ENCODE measurements around the gene WFDC11.

DNA sequence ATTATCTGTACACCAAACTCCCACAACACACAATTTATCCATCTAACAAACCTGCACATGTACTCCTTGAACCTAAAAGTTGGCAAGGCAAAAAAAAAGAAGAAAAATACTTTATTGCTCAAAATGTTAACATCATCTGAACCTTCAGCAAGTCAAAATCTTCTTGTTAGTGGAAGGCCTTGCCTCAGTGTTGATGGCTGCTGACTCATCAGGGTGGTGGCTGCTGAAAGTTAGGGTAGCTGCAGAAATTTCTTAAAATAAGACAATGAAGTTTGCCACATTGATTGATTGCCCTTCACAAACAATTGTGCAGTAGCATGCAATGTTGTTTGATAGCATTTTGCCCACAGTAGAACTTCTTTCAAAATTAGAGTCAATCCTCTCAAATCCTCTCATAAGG is 2.7 kb upstream of the WFDC11 start:
- TF ChIP-seq CTCF (conservative IDR thresholded peaks at IDR 0.05) (no peak), ZFX (IDR thresholded peaks at IDR 0.05) (no peak)
